Parathyroid adenoma (tissue), 2 donors: Measurements from ENCODE around the gene NKX2-3.

Experiments used
- H2AFZ ChIP-seq: fragments of 300-600 bp; sonication (generic); one replicate; pipeline ENCODE4 v1.7.0; 2017; ENCODE audit warnings: antibody characterized with exemption, mild to moderate bottlenecking
- H3K27ac ChIP-seq: fragments of 300-600 bp; sonication (generic); one replicate; pipeline ENCODE4 v1.7.0; 2017
- H3K27me3 ChIP-seq: fragments of 300-600 bp; sonication (generic); one replicate; pipeline ENCODE4 v1.7.0; 2017; ENCODE audit warnings: low read length; ENCODE audit not compliant: control insufficient read depth, insufficient read depth
- H3K36me3 ChIP-seq: fragments of 300-600 bp; sonication (generic); one replicate; pipeline ENCODE4 v1.7.0; 2017; ENCODE audit warnings: low read length; ENCODE audit not compliant: control insufficient read depth, insufficient read depth
- H3K4me1 ChIP-seq: fragments of 300-600 bp; sonication (generic); one replicate; pipeline ENCODE4 v1.7.0; 2017; ENCODE audit warnings: control low read depth
- H3K4me2 ChIP-seq: fragments of 300-600 bp; sonication (generic); one replicate; pipeline ENCODE4 v1.7.0; 2017; ENCODE audit warnings: low read length
- H3K4me3 ChIP-seq: fragments of 300-600 bp; sonication (generic); one replicate; pipeline ENCODE4 v1.7.0; 2017; ENCODE audit warnings: low read depth, low read length
- H3K79me2 ChIP-seq: fragments of 300-600 bp; sonication (generic); one replicate; pipeline ENCODE4 v1.7.0; 2017; ENCODE audit warnings: control low read depth
- H3K9ac ChIP-seq: fragments of 300-600 bp; sonication (generic); one replicate; pipeline ENCODE4 v1.7.0; 2017; ENCODE audit warnings: mild to moderate bottlenecking
- H3K9me3 ChIP-seq: fragments of 300-600 bp; sonication (generic); one replicate; pipeline ENCODE4 v1.7.0; 2017; ENCODE audit warnings: low read length; ENCODE audit not compliant: control insufficient read depth
- TF ChIP-seq, protein P1 (sequence below): fragments of 300-600 bp; sonication (generic); IDR thresholded peaks from one replicate; pipeline ENCODE4 v1.7.0; 2017; ENCODE audit warnings: antibody characterized with exemption, mild to moderate bottlenecking
- donor health status: primary hyperparathyroidism.

The NKX2-3 gene

DNA sequence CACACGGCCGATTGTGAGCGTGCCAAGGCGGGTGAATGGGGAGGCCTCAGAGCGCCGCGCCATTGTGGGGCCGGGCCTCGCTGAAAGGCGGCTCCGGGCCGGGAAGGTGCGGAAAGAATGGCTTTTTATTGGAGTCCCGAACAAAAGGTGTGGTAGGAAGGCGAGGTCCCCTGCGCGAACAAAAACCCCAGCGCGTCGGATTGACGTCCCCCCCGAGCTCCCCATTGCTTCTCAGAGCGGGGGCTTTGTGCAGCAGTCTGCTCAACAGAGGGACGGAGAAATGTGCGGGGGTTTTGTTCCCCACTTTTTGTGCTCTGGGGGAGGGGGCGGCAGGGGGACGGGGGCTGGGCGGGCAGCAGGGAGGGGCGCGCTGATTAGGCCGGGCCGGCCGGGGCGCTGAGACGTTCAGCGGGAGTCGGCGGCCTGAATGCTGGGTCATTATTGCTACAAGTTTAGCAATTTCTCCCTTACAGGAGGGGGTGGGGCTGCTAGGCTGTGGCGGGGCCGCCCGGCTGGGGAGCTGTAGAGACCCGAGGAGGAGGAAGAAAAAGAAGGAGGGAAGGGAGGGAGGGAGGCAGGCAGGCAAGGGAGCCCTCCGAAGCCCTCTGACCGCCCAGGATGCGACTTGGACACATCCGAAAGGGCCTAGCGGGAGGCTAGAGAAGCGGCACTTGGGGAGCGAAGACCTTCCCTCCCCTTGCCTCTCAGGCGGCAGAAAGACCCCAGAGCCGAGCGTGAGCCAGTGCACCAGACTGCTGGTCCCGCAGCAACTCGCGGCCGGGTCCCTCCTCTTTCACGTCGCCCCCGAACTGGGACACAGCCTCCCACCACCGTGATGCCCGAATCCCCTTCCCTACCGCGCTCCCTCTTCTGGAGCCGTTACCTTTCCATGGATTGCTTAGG lies 4.6 kb downstream of the NKX2-3 start:
- no peak overlapping the region for H3K9ac ChIP-seq
- no peaks in the 10 kb centered on the region for H3K79me2 ChIP-seq
- H3K27me3 ChIP-seq = peaks cover 44% of the 10 kb centered on the region
- no peaks in the 10 kb centered on the region for H3K9me3 ChIP-seq
- no peak overlapping the region for H3K27ac ChIP-seq
- H3K36me3 ChIP-seq = no peaks in the 10 kb centered on the region
- peak overlapping the region; percentile 50 for H3K4me2 ChIP-seq
- peak overlapping the region; percentile 30 for H2AFZ ChIP-seq
- peak overlapping the region; percentile 33 for H3K4me3 ChIP-seq
- TF ChIP-seq, protein P1, sequence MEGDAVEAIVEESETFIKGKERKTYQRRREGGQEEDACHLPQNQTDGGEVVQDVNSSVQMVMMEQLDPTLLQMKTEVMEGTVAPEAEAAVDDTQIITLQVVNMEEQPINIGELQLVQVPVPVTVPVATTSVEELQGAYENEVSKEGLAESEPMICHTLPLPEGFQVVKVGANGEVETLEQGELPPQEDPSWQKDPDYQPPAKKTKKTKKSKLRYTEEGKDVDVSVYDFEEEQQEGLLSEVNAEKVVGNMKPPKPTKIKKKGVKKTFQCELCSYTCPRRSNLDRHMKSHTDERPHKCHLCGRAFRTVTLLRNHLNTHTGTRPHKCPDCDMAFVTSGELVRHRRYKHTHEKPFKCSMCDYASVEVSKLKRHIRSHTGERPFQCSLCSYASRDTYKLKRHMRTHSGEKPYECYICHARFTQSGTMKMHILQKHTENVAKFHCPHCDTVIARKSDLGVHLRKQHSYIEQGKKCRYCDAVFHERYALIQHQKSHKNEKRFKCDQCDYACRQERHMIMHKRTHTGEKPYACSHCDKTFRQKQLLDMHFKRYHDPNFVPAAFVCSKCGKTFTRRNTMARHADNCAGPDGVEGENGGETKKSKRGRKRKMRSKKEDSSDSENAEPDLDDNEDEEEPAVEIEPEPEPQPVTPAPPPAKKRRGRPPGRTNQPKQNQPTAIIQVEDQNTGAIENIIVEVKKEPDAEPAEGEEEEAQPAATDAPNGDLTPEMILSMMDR = no peak
- H3K4me1 ChIP-seq = no peaks in the 10 kb centered on the region

DNA sequence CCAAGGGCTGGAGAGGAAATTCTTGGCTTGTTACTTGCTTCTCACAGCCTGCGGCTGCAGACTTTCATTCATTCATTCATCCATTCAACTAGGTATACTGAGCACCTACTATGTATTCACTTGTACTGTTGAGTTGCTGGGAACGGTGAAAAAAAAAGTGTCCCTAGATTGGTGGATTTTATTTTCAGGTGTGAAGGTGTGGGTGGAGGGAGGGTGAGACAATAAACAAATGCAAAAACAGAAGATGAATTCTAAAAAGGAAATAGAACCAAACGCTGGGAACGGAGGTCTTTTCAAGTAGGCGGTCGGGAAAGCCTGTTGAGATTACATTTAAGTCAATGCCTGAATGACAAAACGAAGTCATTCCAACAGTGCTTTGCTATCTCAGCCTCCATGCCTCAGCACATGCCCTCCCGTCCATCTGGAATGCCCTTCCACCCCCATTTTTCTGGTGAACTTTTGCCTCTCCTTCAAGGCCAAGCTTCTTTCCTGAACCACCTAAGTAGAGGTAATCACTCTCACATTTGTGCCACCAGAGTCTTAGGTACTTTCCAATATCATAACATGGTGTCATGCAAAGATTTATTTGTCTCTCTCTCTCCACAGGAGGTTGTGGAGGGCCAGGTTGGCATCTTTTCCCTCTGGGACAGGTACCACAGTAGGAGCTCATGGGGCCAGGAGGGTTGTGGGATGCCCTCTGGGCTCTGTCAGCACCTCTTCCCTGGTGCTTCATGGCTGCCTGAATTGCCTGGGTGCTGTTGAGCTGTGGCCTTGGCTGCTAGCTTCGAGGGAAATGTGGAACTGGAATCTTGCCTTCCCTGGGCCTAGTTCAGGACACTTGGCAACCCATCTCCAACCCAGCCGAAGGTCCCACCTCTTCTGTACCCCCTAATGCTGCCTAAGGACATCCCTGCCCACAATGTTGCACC lies 5.5 kb downstream of the NKX2-3 start:
- Histone ChIP-seq H3K9me3 (no peaks in the 10 kb centered on the region), H3K4me2 (no peak overlapping the region), H3K4me1 (no peaks in the 10 kb centered on the region), H2AFZ (no peak overlapping the region), H3K27ac (no peak overlapping the region), H3K4me3 (no peak overlapping the region), H3K79me2 (no peaks in the 10 kb centered on the region), H3K27me3 (peaks cover 35% of the 10 kb centered on the region), H3K36me3 (no peaks in the 10 kb centered on the region), H3K9ac (no peak overlapping the region)
- TF ChIP-seq, protein P1 = no peak

DNA sequence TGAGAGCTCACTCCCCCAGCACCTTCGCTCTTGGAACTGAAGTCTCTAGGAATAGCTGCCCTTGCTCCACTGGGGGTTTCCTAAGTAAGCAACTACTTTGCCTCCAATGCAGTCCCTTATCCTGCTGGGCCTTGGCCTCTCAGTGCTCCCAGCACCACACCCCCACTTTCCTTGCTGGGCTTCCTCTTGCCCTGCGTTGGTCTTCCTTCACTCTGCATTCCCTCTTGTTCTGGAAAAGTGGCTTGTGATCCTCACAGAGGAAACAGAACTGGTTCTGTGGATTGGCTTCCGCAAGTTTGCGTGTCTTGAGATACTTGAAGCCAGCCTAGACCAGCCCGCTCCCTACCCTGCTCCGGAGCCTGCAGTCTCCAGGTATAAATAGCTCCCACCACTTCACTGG lies 6.4 kb downstream of the NKX2-3 start:
- Histone ChIP-seq H3K9me3 (no peaks in the 10 kb centered on the region), H3K27ac (no peak overlapping the region), H3K4me2 (no peak overlapping the region), H3K36me3 (no peaks in the 10 kb centered on the region), H3K4me1 (no peaks in the 10 kb centered on the region), H3K27me3 (peaks cover 26% of the 10 kb centered on the region), H3K4me3 (no peak overlapping the region), H3K79me2 (no peaks in the 10 kb centered on the region), H3K9ac (no peak overlapping the region), H2AFZ (no peak overlapping the region)
- TF ChIP-seq, protein P1 = no peak

- peaks cover 20% of the 10 kb centered on the region for H3K27me3 ChIP-seq
- H3K27ac ChIP-seq = no peak overlapping the region
- no peak overlapping the region for H2AFZ ChIP-seq
- no peaks in the 10 kb centered on the region for H3K36me3 ChIP-seq
- no peak overlapping the region for H3K4me3 ChIP-seq
- no peaks in the 10 kb centered on the region for H3K4me1 ChIP-seq
- TF ChIP-seq, protein P1 = no peak
- H3K4me2 ChIP-seq = no peak overlapping the region
- no peak overlapping the region for H3K9ac ChIP-seq
- no peaks in the 10 kb centered on the region for H3K79me2 ChIP-seq
- no peaks in the 10 kb centered on the region for H3K9me3 ChIP-seq
These were observed 7.1 kb downstream of the NKX2-3 start for GRCh38 chr10:99539820-99540219.
